HG03520 (cell line): ENCODE measurements around the gene VIM.

Experiments used
- ATAC-seq: cut with Tn5 transposase; IDR thresholded peaks from one replicate; pipeline ENCODE4 v1.9.1; 2021; ENCODE audit warnings: mild to moderate bottlenecking, moderate library complexity; ENCODE audit not compliant: unreplicated experiment

The VIM gene

DNA sequence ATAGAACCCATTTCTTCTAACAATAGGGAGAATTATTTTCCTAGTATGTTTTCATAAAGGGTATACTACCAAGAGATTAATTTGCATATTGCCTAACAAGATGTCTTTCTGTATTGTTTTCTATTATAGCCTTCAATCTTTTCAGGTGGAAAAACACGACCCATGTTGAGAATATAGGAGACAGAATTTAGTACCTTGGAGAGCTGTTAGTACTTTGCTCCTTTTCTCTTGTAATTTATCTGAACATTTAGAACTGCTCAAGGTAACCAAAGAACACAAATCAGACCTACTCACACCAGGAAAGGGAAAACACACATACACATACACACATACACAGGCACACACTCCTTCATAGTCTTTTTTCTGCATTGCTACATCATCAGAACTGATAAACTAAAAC lies 18.7 kb upstream of the VIM start:
- no peak for ATAC-seq

DNA sequence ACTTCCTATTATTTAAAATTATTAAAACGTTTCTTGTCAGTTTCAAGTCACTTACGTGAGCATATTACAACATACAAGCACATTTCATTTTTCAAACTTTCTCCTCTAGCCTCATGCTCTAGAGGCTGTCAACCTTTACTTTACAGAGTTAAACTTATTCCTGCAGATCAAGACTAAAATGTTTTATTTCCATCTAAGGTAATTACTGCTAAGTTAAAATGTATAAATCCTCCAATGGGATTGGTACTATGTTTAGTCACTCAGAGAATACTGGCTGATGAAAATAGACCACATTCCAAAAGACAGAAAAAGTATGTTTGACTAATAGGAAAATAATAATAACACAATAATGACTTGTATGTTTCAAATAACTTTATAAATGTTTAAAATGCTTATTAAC lies 18.2 kb upstream of the VIM start:
- no peak for ATAC-seq

DNA sequence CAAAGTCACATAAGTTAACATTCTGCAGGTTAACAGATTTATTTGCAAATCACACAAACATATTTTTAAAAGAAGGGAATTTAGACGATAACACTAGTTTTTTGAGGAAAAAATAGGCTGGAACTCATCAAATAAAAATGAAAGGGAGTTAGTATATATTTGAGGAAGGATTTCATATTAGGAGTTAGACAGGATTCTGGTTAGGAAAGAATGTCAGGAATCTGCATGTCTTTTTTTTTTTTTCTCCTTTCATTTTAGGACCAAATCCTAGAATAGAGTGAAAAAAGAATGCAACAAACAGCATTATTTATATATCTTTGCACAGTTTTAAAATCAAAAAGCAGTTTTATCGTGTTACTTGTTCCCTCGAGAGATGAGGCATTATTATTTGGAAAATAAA lies 17.7 kb upstream of the VIM start:
- no peak for ATAC-seq

DNA sequence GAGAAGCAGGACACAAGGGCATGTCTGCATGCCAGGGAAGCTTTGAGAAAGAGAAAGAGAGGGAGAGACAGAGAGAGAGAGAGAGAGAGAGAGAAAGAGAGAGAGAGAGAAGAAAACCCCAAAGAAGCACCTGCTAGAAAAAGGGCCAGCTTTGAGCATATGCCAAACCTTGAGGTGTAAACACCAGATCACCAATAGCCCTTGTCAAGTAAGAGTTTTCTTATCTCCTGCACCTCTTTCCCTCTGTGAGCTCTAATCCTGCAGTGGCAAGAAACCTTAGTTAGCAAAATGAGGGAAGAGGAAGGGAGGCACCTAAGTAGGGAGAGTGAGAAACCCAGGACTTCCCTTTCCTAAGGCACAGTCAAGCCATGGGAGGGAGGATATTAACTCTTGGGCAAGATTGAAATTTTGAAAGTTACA lies 15.2 kb upstream of the VIM start:
- no peak for ATAC-seq

DNA sequence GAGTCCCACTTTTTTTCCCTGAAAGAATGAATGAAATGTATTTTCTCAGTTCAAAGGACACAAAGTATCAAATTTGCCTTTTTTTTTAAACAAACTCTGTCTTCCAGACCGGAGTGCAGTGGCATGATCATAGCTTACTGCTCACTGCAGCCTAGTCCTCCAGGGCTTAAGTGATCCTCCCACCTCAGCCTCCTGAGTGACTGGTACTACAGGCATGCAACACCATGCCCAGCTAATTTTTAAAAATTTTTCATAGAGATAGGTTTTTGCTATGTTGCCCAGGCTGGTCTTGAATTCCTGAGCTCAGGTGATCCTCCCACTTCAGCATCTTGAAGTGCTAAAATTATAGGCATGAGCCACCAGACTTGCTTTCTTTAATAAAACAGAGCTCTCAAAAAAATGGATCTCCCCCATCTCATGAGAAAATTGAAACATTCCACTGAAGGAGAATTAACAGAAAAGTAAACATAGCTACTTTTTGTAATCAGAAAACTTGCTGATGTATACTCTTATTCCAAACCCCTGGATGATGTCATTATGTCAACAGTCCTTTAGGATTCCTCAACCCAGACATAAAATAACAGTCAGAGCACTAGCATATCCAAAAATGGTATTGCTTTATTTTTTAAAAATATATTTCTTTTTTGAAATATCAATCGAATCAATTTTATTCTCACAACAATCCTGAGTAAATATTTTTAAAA lies 14.2 kb upstream of the VIM start:
- no peak for ATAC-seq

DNA sequence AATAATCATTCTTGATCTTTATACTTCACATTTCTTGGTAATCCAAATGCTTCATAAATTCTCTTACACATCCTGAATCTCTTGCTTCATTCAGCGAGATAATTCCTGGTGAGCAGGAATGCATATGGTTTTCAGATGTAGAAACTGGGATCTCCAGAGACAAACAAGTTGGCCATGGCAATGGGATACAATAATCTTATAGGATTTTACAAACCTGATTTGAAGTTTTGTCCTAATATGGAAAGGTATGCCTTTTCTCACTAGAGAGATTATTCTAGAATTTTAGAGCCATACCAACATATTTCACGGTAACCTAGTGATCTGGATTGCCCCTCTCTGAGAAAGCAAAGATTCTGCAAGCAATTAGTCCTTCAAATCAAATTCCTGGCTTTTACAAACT lies 13.5 kb upstream of the VIM start:
- no peak for ATAC-seq

DNA sequence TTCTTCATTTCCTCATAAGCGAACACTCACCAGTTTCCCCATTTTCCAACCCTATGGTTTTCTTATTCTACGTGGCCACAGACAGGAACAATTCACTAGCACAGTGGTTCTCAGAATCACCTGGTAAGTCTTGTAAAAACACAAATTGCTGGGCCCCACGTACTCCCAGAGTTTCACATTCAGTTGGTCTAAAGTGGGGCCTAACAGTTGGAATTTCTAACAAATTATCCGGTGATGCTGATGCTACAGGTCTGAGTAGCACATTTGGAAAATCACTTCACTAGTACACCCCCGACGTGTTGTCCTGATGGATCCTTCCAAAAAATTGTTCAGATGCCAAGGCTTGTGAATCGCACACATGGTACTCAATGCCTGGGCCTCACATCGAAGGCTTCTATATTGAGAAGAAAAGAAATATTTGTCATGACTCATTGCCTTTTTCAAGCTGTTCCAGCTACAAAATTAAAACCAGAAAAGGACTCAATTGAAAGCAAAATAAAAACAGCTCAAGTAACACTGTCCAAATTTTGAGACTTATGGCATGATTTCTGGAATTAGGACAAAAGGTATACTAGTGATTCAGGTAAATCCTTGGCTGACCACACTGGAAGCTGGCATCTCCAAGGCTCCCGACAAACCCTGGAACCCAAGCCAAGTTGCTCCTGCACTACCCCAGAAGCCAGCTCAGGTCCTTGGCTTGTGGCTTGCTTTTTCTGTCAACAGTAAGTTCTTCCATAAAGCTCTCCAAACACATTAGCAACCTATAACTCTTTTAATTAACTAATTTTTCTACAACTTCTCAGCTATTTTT lies 12.9 kb upstream of the VIM start:
- ATAC-seq = no peak

DNA sequence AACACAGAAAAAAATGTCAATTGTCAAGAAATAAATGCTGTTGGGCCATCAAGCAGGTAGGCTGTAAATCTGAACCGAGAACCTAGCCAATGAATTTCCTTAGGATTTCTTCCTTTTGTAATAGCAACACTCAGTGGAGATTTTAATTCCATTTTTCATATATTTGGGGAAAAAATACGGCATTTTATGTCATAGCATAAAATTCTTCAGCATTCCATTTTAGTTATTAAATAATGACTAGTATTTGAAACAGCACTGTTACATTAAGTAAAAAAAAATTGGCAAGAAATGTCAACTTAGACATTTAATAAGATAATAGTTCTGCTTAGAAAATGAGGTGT lies 12.3 kb upstream of the VIM start:
- no peak for ATAC-seq

DNA sequence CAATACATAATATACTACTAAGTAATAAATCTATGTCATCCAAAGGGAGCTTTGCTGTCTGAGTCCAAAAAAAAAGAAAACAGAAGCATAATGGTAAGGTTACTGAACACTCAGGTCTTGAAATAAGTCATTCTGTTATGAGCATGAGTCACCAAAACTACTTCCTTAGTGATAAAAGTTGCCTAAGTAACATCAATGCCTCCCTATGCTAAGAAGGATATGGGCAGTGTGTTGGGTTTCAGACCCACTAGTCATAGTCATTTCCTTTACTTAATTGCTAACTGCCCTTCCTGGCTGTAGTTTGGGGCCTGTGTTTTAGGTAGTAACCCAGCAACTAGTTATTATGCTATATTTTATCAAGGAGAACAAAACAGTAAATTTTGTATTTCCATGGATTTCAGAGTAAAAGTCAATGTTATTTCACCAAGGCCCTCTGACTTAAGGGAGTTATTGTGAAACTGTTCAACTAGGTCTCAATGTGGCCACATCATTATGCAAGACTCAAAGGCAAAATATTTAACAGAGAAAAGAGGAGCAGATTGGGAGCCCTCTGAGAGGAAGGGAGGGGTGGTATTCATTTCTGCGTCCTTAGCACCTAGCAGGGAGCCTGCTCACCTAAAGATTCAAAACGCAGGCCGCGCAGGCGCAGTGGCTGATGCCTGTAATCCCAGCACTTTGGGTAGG lies 11.7 kb upstream of the VIM start:
- ATAC-seq = peak; percentile 99

DNA sequence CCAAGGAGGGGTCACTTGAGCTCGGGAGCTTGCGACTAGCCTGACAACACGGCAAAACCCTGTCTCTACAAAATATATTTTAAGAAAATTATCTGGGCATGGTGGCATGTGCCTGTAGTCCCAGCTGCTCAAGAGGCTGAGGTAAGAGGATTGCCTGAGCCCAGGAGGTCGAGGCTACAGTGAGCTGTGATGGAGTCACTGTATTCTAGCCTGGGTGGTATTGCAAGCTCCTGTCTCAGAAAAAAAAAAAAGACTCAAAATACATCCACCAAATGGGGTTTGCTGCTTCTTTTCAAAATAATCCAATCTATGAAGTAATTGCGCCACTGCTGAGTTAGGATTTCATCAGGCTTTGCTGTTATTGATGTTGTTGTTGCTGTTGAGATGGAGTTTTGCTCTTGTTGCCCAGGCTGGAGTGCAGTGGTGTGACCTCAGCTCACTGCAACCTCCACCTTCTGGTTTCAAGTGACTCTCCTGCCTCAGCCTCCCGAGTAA lies 11.1 kb upstream of the VIM start:
- ATAC-seq = no peak

DNA sequence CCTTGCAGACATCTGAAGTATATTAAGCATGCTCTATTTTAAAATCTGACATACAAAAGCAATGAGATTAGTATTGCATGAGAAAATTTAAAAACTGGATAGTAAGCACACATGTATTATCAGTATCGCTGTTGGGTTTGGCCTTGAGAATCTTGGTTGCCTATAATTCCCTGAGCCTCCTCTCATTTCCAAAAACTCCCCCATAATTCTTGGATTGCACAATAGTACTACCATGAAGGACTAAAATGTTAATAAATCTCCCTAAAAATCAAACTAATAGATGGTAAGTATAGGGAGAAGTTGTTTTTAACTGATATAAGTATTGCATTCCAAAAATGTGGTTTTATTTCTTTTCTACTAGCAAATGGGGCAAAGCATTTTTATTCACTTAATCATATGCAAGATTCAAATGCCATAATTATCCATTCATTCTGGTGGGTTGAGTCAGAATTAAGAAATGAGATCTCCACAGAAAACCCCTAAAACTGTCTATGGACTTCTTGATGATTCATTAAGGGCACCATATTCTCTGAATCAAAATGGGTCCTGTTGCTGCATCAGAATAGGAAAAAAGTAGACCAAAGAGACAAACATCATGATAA lies 10.3 kb upstream of the VIM start:
- no peak for ATAC-seq

DNA sequence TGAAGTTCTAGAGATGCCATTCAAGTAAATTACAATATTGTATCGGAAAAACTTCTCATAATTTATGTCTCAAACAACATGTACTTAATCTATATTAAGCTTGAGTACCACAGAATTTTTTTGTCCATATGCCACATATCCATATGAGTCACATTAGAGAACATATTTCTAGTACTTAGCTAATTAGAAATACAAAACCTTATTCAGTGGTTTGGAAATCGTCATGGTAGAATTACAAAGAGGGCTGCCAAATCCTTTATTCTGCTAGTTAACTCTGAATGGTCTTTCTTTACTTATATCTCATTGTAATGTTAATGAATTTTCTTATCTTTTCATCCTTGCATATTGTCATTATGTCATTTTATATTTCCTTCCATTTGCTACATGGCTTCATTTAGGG lies 9.0 kb upstream of the VIM start:
- no peak for ATAC-seq

DNA sequence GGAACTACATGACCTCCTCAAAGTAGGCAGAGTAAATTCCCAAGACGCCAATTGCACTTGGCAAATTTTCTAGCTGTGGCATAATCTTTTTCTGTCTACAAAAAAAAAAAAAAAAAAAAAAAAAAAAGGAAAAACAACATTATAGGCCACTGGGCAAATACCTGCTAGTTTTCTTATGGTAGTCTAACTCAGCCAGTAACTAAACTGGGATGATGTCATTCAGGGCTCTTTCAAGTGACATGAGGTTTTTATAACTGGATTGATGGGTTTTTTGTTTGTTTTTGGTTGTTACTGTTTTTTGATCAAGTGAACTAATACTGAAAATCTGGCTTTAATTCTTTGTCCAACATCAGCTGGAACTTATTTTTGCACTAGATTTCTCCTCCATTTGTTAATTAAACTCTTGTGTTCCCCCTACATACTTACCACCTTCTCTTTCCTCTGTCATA lies 7.4 kb upstream of the VIM start:
- no peak for ATAC-seq

DNA sequence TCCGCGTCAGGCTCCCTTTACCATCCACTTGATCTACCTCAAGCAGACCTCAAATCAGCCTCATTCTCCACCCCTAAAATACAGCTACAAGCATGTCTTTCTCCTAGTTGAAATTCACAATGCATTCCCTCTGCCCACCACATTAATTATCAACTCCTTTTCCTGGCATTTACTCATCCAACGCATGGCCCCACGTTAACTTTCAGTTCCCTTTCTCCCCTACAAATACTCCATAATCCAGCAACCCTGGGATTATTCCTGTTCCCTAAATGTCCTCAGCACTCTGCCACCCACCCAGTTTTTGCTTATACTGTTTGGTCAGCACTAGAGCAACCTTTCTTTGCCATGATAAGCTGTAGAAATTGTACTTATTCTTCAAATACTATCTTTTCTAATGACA lies 5.7 kb upstream of the VIM start:
- no peak for ATAC-seq

DNA sequence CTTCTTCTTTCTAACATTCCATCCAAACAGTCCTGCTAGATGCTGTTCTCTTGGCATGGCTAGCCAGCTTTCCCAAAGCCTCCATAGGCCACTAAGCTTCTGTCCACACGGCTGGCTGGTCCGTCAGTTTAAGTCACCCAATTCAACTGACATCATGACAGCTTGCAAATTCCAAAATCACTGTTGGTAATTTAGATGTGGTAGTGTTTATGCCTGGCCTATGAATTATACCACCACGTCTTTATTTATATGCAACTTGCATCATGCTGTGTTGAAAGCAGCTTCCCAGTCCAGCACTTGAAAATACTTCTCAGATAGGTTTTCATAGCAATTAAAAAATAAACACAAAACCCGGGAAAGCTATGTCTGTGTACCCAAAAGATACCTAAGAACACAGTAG lies 2.2 kb upstream of the VIM start:
- ATAC-seq = no peak

DNA sequence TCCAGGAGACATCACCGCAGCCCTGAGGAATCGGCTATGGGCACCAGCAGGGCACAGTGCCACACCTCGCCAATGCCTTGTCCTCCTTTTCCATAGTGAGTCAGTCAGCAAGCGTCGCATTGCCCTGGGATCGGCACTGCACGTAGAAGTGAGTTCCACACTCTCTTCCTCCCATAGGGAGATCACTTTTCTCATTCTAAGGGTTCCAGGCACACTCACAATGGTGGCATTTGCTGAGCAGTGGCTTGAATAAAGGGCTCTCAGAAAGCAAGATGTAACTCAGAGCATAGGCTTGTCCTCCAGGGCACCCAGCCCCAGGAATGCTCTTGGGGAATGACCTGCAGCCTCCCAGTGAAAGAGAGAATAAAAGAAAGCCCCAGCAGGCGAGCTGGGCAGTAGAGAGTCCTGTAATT lies 1.1 kb upstream of the VIM start:
- ATAC-seq = no peak

DNA sequence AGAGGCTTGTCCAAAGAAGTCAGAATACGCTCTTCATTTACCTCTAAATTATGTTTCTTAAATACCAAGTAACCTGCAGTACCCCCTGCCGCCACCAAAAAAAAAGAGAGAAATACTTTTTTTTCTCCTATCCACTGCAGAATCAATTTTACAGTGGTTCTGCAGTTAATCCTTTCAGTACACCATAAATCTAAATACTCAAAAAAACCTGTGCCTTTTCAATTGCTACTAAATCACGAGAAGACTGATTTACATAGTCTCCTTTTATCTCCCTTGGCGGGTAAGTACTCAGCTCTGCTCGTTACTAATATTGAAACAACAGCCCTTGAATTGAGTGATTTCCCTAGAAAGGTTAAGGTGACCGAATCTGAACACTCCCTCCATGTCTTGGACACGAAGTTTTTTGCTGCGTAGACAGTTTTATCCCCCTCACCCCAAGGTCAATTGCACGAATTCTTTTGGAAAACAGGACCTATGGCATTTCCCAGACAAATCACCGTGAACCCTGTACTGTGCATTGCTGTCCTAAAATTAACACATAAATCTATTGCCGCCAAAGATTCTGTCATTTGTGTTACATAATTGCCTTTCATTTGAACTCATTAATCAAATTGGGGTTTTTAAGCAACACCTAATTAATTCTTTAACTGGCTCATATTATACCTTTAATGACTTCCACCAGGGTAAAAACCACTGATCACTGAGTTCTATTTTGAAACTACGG lies 512 bp upstream of the VIM start:
- peak; percentile 27 for ATAC-seq

DNA sequence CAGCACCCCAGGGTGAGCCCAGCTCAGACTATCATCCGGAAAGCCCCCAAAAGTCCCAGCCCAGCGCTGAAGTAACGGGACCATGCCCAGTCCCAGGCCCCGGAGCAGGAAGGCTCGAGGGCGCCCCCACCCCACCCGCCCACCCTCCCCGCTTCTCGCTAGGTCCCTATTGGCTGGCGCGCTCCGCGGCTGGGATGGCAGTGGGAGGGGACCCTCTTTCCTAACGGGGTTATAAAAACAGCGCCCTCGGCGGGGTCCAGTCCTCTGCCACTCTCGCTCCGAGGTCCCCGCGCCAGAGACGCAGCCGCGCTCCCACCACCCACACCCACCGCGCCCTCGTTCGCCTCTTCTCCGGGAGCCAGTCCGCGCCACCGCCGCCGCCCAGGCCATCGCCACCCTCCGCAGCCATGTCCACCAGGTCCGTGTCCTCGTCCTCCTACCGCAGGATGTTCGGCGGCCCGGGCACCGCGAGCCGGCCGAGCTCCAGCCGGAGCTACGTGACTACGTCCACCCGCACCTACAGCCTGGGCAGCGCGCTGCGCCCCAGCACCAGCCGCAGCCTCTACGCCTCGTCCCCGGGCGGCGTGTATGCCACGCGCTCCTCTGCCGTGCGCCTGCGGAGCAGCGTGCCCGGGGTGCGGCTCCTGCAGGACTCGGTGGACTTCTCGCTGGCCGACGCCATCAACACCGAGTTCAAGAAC lies 1.1 kb downstream of the VIM start:
- ATAC-seq = no peak

DNA sequence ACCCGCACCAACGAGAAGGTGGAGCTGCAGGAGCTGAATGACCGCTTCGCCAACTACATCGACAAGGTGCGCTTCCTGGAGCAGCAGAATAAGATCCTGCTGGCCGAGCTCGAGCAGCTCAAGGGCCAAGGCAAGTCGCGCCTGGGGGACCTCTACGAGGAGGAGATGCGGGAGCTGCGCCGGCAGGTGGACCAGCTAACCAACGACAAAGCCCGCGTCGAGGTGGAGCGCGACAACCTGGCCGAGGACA lies 1.6 kb downstream of the VIM start:
- ATAC-seq = peak; percentile 1

DNA sequence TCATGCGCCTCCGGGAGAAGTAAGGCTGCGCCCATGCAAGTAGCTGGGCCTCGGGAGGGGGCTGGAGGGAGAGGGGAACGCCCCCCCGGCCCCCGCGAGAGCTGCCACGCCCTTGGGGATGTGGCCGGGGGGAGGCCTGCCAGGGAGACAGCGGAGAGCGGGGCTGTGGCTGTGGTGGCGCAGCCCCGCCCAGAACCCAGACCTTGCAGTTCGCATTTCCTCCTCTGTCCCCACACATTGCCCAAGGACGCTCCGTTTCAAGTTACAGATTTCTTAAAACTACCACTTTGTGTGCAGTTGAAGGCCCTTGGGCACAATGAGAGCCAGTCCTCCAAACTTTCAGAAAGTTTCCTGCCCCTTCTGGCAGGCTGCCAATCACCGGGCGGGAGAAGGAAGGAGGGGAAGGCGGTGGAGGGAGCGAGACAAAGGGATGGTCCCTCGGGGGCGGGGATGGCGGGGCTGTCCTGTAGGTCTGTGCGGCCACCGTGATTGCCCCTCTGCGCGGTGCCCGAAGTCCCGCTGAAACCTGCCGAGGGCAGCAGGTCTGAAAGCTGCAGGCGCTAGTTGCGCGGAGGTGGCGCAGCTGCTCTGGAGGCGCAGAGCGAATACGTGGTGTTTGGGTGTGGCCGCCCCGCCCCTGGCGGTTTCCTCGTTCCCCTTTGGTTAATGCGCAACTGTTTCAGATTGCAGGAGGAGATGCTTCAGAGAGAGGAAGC lies 2.1 kb downstream of the VIM start:
- peak; percentile 41 for ATAC-seq
